WTC11 (cell line): ENCODE results near the gene TMEM150A. TPM values are rescaled to one million over a fixed set of nuclear protein-coding genes. Genes with fewer than 3 reads are reported as not detected.

Experiments
- ATAC-seq: fragments of 200-7000 bp; cut with Tn5 transposase; 2 replicates; pipeline ENCODE4 v1.10.0; 2021; ENCODE audit warnings: mild to moderate bottlenecking, moderate library complexity
- CTCF ChIA-PET: fragments of 300-600 bp; sonication (Branson Sonifier 250); formaldehyde crosslinking; loops from one replicate; lab custom pipeline; 2021; ENCODE audit warnings: antibody characterized with exemption; lab: Charles Lee
- POLR2A ChIA-PET: fragments of 350-600 bp; sonication (Branson Sonifier 250); formaldehyde crosslinking; loops from one replicate; lab custom pipeline; 2021; ENCODE audit warnings: antibody characterized with exemption; lab: Charles Lee
- DNase-seq: peaks from one replicate; pipeline ENCODE4 v3.0.0; 2021; ENCODE audit warnings: low spot score
- H3K27ac Mint-ChIP-seq: 2 replicates; pipeline ENCODE4 v1.8.0; 2021; ENCODE audit warnings: mixed read lengths
- H3K27me3 Mint-ChIP-seq: 2 replicates; pipeline ENCODE4 v1.8.0; 2021; ENCODE audit warnings: low read depth, mild to moderate bottlenecking, moderate library complexity, mixed read lengths
- H3K36me3 Mint-ChIP-seq: 2 replicates; pipeline ENCODE4 v1.8.0; 2021; ENCODE audit warnings: mixed read lengths
- H3K4me1 Mint-ChIP-seq: 2 replicates; pipeline ENCODE4 v1.8.0; 2022; ENCODE audit warnings: mixed read lengths
- H3K4me3 Mint-ChIP-seq: 2 replicates; pipeline ENCODE4 v1.8.0; 2021; ENCODE audit warnings: mild to moderate bottlenecking, moderate library complexity, mixed read lengths
- H3K9me3 Mint-ChIP-seq: 2 replicates; pipeline ENCODE4 v1.8.0; 2021; ENCODE audit warnings: mixed read lengths
- CREB1 ChIP-seq: sonication (generic); formaldehyde crosslinking; IDR thresholded peaks from 2 replicates; pipeline ENCODE4 v1.8.0; 2023; ENCODE audit warnings: mild to moderate bottlenecking, missing genetic modification reagents
- ERG ChIP-seq: fragments of 250-450 bp; sonication (Bioruptor Pico); IDR thresholded peaks from 2 replicates; pipeline ENCODE4 v1.8.0; 2021; ENCODE audit warnings: mild to moderate bottlenecking
- FOXK1 ChIP-seq: sonication (generic); formaldehyde crosslinking; IDR thresholded peaks from 2 replicates; pipeline ENCODE4 v1.8.0; 2022; ENCODE audit warnings: mild to moderate bottlenecking, moderate library complexity, missing genetic modification reagents
- FOXP4 ChIP-seq: sonication (generic); formaldehyde crosslinking; IDR thresholded peaks from 2 replicates; pipeline ENCODE4 v1.8.0; 2022; ENCODE audit warnings: mild to moderate bottlenecking, missing genetic modification reagents
- NFATC4 ChIP-seq: fragments of 250-450 bp; sonication (Bioruptor Pico); IDR thresholded peaks from 2 replicates; pipeline ENCODE4 v1.9.0; 2021; ENCODE audit warnings: mild to moderate bottlenecking
- NR1H2 ChIP-seq: sonication (generic); formaldehyde crosslinking; IDR thresholded peaks from 2 replicates; pipeline ENCODE4 v1.9.0; 2021; ENCODE audit warnings: mild to moderate bottlenecking, moderate library complexity, missing genetic modification reagents
- SOX15 ChIP-seq: fragments of 250-450 bp; sonication (Bioruptor Pico); IDR thresholded peaks from 2 replicates; pipeline ENCODE4 v1.9.0; 2021; ENCODE audit warnings: mild to moderate bottlenecking
- TCF7 ChIP-seq: sonication (generic); formaldehyde crosslinking; IDR thresholded peaks from 2 replicates; pipeline ENCODE4 v1.8.0; 2022; ENCODE audit warnings: mild to moderate bottlenecking, low read depth, missing genetic modification reagents, moderate library complexity
- ZNF281 ChIP-seq: sonication (generic); formaldehyde crosslinking; IDR thresholded peaks from 2 replicates; pipeline ENCODE4 v1.8.0; 2023; ENCODE audit warnings: mild to moderate bottlenecking, missing genetic modification reagents
- ZNF396 ChIP-seq: fragments of 250-450 bp; sonication (Bioruptor Pico); IDR thresholded peaks from 2 replicates; pipeline ENCODE4 v1.8.0; 2021; ENCODE audit warnings: mild to moderate bottlenecking, moderate library complexity, borderline replicate concordance
- total RNA-seq: library from RNA; stranded (reverse); gene quantifications from 3 replicates; pipeline ENCODE4 v1.2.3, GENCODE V29; 2021
- TF ChIP-seq, protein P1 (sequence below): sonication (generic); formaldehyde crosslinking; conservative IDR thresholded peaks from 2 replicates; pipeline ENCODE4 v1.8.1; 2023; ENCODE audit warnings: mild to moderate bottlenecking, low read depth, missing genetic modification reagents, moderate library complexity
- TF ChIP-seq, protein P2 (sequence below): sonication (generic); formaldehyde crosslinking; IDR thresholded peaks from 2 replicates; pipeline ENCODE4 v1.8.1; 2023; ENCODE audit warnings: mild to moderate bottlenecking, missing genetic modification reagents, borderline replicate concordance

TMEM150A gene
- total RNA-seq, 1 experiment from 2014 or later: 20.9 TPM

- H3K4me1 Mint-ChIP-seq: peaks cover 16% of the 10 kb centered on the region
- no peak for DNase-seq
- no peak overlapping the region for H3K27ac Mint-ChIP-seq
- POLR2A ChIA-PET: interaction anchor here (1.0 kb wide), 2 partner anchors 10 to 13 kb away, joined by 3 to 9 read pairs; partner anchors contain the start of gene VAMP8
- CTCF ChIA-PET: no interaction called here
- H3K27me3 Mint-ChIP-seq: peaks cover 25% of the 10 kb centered on the region
- TF ChIP-seq TCF7: no peak
- TF ChIP-seq NFATC4 (CRISPR knock-in tag): no peak
- TF ChIP-seq, protein P1, sequence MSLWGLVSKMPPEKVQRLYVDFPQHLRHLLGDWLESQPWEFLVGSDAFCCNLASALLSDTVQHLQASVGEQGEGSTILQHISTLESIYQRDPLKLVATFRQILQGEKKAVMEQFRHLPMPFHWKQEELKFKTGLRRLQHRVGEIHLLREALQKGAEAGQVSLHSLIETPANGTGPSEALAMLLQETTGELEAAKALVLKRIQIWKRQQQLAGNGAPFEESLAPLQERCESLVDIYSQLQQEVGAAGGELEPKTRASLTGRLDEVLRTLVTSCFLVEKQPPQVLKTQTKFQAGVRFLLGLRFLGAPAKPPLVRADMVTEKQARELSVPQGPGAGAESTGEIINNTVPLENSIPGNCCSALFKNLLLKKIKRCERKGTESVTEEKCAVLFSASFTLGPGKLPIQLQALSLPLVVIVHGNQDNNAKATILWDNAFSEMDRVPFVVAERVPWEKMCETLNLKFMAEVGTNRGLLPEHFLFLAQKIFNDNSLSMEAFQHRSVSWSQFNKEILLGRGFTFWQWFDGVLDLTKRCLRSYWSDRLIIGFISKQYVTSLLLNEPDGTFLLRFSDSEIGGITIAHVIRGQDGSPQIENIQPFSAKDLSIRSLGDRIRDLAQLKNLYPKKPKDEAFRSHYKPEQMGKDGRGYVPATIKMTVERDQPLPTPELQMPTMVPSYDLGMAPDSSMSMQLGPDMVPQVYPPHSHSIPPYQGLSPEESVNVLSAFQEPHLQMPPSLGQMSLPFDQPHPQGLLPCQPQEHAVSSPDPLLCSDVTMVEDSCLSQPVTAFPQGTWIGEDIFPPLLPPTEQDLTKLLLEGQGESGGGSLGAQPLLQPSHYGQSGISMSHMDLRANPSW (CRISPR knock-in tag): no peak
- TF ChIP-seq CREB1 (CRISPR knock-in tag): no peak
- TF ChIP-seq, protein P2, sequence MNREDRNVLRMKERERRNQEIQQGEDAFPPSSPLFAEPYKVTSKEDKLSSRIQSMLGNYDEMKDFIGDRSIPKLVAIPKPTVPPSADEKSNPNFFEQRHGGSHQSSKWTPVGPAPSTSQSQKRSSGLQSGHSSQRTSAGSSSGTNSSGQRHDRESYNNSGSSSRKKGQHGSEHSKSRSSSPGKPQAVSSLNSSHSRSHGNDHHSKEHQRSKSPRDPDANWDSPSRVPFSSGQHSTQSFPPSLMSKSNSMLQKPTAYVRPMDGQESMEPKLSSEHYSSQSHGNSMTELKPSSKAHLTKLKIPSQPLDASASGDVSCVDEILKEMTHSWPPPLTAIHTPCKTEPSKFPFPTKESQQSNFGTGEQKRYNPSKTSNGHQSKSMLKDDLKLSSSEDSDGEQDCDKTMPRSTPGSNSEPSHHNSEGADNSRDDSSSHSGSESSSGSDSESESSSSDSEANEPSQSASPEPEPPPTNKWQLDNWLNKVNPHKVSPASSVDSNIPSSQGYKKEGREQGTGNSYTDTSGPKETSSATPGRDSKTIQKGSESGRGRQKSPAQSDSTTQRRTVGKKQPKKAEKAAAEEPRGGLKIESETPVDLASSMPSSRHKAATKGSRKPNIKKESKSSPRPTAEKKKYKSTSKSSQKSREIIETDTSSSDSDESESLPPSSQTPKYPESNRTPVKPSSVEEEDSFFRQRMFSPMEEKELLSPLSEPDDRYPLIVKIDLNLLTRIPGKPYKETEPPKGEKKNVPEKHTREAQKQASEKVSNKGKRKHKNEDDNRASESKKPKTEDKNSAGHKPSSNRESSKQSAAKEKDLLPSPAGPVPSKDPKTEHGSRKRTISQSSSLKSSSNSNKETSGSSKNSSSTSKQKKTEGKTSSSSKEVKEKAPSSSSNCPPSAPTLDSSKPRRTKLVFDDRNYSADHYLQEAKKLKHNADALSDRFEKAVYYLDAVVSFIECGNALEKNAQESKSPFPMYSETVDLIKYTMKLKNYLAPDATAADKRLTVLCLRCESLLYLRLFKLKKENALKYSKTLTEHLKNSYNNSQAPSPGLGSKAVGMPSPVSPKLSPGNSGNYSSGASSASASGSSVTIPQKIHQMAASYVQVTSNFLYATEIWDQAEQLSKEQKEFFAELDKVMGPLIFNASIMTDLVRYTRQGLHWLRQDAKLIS (CRISPR knock-in tag): no peak
- TF ChIP-seq ZNF281 (CRISPR knock-in tag): no peak
- TF ChIP-seq ZNF396 (CRISPR knock-in tag): no peak
- no peak for TF ChIP-seq NR1H2 (CRISPR knock-in tag)
- no peak for TF ChIP-seq ERG (CRISPR knock-in tag)
- no peak for TF ChIP-seq FOXP4 (CRISPR knock-in tag)
- TF ChIP-seq SOX15 (CRISPR knock-in tag): no peak
- TF ChIP-seq FOXK1 (CRISPR knock-in tag): no peak
- ATAC-seq: no peak
- no peaks in the 10 kb centered on the region for H3K36me3 Mint-ChIP-seq
- H3K9me3 Mint-ChIP-seq: no peaks in the 10 kb centered on the region
- no peak overlapping the region for H3K4me3 Mint-ChIP-seq
Observed at GRCh38 chr2:85589982-85590791, 12.3 kb downstream of the TMEM150A start.
